HS-5 (cell line): ENCODE measurements around the gene CCL11.
"Not testable (repeated sequence)": the region's sequence is repeated elsewhere in the genome, so short reads cannot be mapped to it uniquely, and the experiment has no call there.

ENCODE experiments used
- DNase-seq: peaks from one replicate; pipeline ENCODE4 v3.0.0-alpha.2; 2012; ENCODE audit warnings: low read depth

CCL11 gene

GRCh38 chr17:34307110-34307509, 21.6 kb downstream of the CCL11 start:
- DNase-seq = no peak

DNA sequence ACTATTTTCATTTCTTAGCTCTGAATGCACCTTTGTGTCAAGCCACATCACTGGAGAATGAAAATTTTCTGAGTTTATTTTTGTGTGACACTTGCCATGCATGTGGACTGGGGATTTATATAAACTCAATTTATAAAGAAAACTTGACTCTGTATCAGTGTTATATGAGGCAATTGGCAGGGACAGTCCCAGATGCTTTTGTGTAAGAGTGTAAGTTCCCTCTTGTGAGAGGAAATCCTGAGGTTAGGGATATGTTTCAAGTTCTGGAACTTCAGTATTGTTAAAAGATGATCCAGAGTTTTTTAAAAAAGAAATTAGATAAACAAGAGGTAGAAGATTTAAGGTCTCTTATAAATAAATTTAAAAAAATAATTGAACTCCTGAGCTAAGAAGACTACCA, 22.8 kb downstream of the CCL11 start:
- DNase-seq = no peak

- DNase-seq = no peak
Measured at GRCh38 chr17:34311291-34311690, 25.7 kb downstream of the CCL11 start.

DNA sequence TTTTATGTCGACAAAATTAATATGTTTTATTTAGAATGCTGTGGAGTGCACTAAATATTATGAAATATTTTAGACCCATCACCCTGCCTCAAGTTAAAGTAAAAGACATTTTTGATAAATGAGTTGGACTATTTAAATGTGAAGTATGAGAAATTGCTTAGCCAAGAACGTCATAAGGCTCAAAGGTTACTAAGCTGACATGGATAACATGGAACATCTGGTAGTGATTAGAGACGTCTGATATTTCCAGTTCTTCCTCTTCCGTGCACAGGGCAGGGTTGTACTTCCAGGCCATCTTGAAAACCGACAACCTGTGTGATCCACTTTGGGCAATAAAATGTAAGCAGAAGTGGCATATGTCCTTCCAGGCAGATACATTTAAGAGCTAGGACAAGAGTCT, 26.5 kb downstream of the CCL11 start:
- peak; percentile 74 for DNase-seq

GRCh38 chr17:34313164-34313563, 27.6 kb downstream of the CCL11 start:
- DNase-seq = no peak

DNA sequence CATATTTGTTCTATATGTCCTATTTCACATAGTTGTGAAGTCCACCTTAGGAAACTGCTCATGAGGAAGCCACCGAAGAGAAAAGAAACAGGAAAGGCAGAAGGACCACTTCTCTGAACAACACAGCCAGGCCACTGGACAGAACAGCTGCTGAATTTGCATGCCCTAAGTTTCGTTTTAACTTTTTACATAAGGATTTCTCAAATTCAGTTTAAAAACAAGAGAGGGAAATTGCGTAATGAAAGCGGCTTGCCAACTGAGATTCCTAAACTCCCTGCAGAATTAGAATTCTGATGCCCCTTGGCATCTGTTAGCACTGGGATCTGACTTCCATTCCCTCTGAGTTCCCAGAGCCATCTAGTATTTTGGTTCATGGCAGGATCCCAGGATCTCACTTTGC, 28.7 kb downstream of the CCL11 start:
- DNase-seq = no peak

DNA sequence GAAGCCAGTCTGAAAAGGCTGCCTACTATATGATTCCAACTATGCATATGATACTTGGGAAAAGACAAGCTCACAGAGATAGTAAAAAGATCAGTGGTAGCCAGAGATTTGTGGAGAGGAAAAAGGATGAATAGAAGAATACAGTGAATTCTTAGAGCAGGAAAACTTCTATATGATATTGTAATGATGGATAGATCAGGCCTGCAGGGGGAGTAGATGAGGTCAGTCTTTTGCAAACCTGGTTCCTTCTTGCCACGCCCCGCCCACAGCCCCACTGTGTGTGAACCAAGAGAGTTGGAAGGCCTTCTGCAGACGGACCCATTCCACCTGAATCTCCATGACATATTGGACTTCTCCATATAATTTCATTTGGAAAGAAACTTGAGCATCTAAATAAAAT, 32.9 kb downstream of the CCL11 start:
- no peak for DNase-seq

GRCh38 chr17:34319039-34319483, 33.5 kb downstream of the CCL11 start, which contains the start of gene CCL8:
CCL8 (plus strand) TSS chr17:34319435; CDS start chr17:34319502, 67 bp downstream.
- no peak for DNase-seq

DNA sequence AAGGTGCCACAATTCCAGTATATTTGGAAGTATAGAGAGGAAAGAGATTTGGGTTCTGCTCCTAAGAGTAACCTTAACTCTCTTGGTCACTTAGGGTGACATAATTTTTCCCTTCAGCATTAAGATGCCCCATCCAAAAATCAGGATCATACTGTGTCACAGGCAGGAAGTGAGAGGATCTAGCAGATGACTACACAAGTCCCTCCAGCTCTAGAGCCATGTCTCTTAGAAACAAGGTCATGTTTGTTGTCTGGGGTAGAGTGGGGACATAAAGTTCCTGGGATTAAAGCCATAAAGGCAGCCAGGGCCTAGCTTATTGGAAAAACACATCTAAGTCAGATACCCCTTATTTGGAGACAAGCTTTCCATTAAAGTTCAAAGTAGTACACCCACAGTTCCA, 36.4 kb downstream of the CCL11 start:
- DNase-seq = no peak

DNA sequence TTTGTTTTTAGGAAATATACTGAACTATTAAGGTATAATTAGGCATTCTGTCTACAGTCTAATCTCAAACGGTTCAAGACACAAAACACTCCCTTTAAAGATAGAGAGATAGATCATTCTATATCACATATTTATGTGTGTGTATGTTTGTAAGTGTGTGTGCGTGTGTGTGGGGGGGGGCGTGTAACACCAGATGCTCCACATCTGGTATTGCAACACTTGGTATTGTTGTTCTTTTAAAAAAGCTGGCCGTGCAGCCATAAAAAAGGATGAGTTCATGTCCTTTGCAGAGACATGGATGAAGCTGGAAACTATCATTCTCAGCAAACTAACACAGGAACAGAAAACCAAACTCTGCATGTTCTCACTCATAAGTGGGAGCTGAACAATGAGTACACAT, 42.0 kb downstream of the CCL11 start:
- DNase-seq = not testable (repeated sequence)

- no peak for DNase-seq
Measured at GRCh38 chr17:34337701-34338100, 52.2 kb downstream of the CCL11 start.
